Measurements from ENCODE around the gene SOX5. TPM values are rescaled to one million over a fixed set of nuclear protein-coding genes. Genes with fewer than 3 reads are reported as not detected.

SOX5 gene
- total and polyA plus RNA-seq, 9 of the 15 experiments (the other 6 are each of a cell fraction or from before 2014, with no cell fraction given) = 8.3 to 16.5 (median 11.9) TPM

DNA sequence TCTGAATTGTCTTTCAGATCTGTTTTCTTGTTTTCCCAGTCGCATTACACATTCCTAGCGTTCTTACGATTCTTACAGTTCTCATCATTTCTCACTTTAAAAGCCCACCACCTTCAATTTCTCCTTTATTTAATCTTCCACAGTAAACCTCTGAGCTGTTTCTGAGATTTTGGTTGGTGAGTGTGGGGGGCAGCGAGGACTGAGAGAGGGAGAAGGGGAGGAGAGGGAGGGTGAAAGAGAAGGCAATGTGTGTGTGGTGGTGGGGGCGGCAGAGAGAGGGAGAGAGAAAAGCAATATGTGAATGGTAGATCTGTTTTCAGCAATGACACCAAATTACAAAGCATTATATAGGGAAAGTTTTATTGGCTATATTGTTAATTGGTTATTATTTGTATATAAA, 282.6 kb downstream of the SOX5 start:
- no peaks in the 10 kb centered on the region for H3K36me3 ChIP-seq (ENCODE audit: control insufficient read depth, insufficient read depth, low read length)
- CTCF ChIA-PET (ENCODE audit: low intra/inter-chr PET ratio) = no interaction called here
- H3K9me1 ChIP-seq (ENCODE audit: control insufficient read depth, insufficient read depth, low read length) = no peaks in the 10 kb centered on the region
- H3K27ac ChIP-seq (ENCODE audit: extremely low read depth, low read depth, low read length) = no peak overlapping the region
- DNase-seq (ENCODE audit: extremely low read depth in 1 of 4, low spot score in 3 of 4) = no peak
- no peak for FAIRE-seq
- POLR2A ChIA-PET = interaction anchor here (2.3 kb wide), 1 partner anchor 9 kb away, joined by 8 read pairs; no protein-coding TSS in a partner anchor
- BruUV-seq (replicated peaks) = no TSS peak
- no peak overlapping the region for H3K4me2 ChIP-seq (ENCODE audit: insufficient read depth, low read length)
- 58% methylated on average over 5 of the region's 5 CpGs for WGBS (ENCODE audit: insufficient coverage, low coverage, missing lambda C conversion rate)
- intact Hi-C loops (cut with micrococcal nuclease) = no loop called here
- H4K20me1 ChIP-seq (replicated peaks; ENCODE audit: control insufficient read depth, insufficient read depth, low read length) = no peaks in the 10 kb centered on the region
- H3K27me3 ChIP-seq (ENCODE audit: control insufficient read depth in 2 of 2, insufficient read depth in 2 of 2, low read length in 2 of 2) = no peaks in the 10 kb centered on the region
- in situ Hi-C loops (cut with MboI) = no loop called here
- H3K9ac ChIP-seq (ENCODE audit: insufficient read depth in 1 of 2, low read depth in 2 of 2, low read length in 2 of 2) = no peak overlapping the region
- H2AFZ ChIP-seq (ENCODE audit: low read depth, low read length) = no peak overlapping the region
- no peak for ATAC-seq
- H3K79me2 ChIP-seq (ENCODE audit: control insufficient read depth, insufficient read depth, low read length) = no peaks in the 10 kb centered on the region; the same call in 2 of the 3 replicates
- H3K4me3 ChIP-seq = no peak overlapping the region
- no peaks in the 10 kb centered on the region for H3K9me3 ChIP-seq (replicated peaks; ENCODE audit: control insufficient read depth, insufficient read depth, low read depth, low read length)
- no peaks in the 10 kb centered on the region; a peak in 1 of 5 replicates for H3K4me1 ChIP-seq (replicated peaks in 1 of 2; ENCODE audit: control insufficient read depth in 2 of 2, insufficient read depth in 2 of 2, low read length in 2 of 2)
- TF ChIP-seq TBL1XR1 (IDR thresholded peaks at IDR 0.05; ENCODE audit: low read length in 2 of 2) (no peak), ZFP1 (CRISPR knock-in tag; IDR thresholded peaks at IDR 0.05) (no peak), THAP7 (CRISPR knock-in tag; IDR thresholded peaks at IDR 0.05) (no peak), NR1H2 (CRISPR knock-in tag; IDR thresholded peaks at IDR 0.05) (no peak), CBX5 (IDR thresholded peaks at IDR 0.05; ENCODE audit: borderline replicate concordance, low read depth) (no peak), SAP30 (IDR thresholded peaks at IDR 0.05; ENCODE audit: borderline replicate concordance, insufficient read depth, low read depth, low read length, poor library complexity, severe bottlenecking) (no peak), ATF1 (CRISPR knock-in tag; IDR thresholded peaks at IDR 0.05) (no peak), ATF1 (tag; IDR thresholded peaks at IDR 0.05) (no peak), RBM34 (IDR thresholded peaks at IDR 0.05; ENCODE audit: borderline replicate concordance, insufficient read depth, low read length) (no peak), HEY1 (CRISPR knock-in tag; IDR thresholded peaks at IDR 0.05; ENCODE audit: borderline replicate concordance) (no peak), BRCA1 (IDR thresholded peaks at IDR 0.05) (no peak), BRCA1 (CRISPR knock-in tag; IDR thresholded peaks at IDR 0.05) (no peak), ELF2 (CRISPR knock-in tag; IDR thresholded peaks at IDR 0.05) (no peak), NRF1 (conservative IDR thresholded peaks at IDR 0.05 in 1 of 2, IDR thresholded peaks at IDR 0.05 in 1 of 2) (no peak), RB1 (IDR thresholded peaks at IDR 0.05; ENCODE audit: low read depth) (no peak), GTF3C2 (IDR thresholded peaks at IDR 0.05; ENCODE audit: borderline replicate concordance, extremely low read depth, insufficient read length) (no peak)
